ENCODE measurements around the gene TXNRD1. TPM values are rescaled to one million over a fixed set of nuclear protein-coding genes. Genes with fewer than 3 reads are reported as not detected.
A peak's percentile ranks its signal among the peaks of the same experiment; 100 is the strongest.

The TXNRD1 gene
- total RNA-seq, 4 donors from 2014 or later = 33.1 to 52.1 (median 39.4) TPM

- Histone ChIP-seq H3K4me1 (peaks cover 8% of the 10 kb centered on the region), H3K9me3 (no peaks in the 10 kb centered on the region), H3K27me3 (no peaks in the 10 kb centered on the region), H3K4me3 (no peak overlapping the region), H3K36me3 (no peaks in the 10 kb centered on the region), H3K27ac (no peak overlapping the region)
- 49% methylated on average over 2 of the region's 2 CpGs for WGBS
- no peak for TF ChIP-seq POLR2AphosphoS5 (IDR thresholded peaks at IDR 0.05)
- no peak for TF ChIP-seq EP300 (IDR thresholded peaks at IDR 0.05)
- TF ChIP-seq CTCF (IDR thresholded peaks at IDR 0.05) = no peak
- TF ChIP-seq POLR2A (IDR thresholded peaks at IDR 0.05) = no peak
- no peak for DNase-seq (ENCODE audit: low spot score in 2 of 2)
Measured at GRCh38 chr12:104381341-104381730, 165.8 kb downstream of the TXNRD1 start.

GRCh38 chr12:104381731-104382480 lies 166.3 kb downstream of the TXNRD1 start:
- peak; percentile 85 to 87 for DNase-seq (ENCODE audit: low spot score in 2 of 2)
- no peaks in the 10 kb centered on the region for H3K9me3 ChIP-seq
- WGBS = 22% methylated on average over 16 of the region's 18 CpGs
- no peaks in the 10 kb centered on the region for H3K36me3 ChIP-seq
- peaks cover 8% of the 10 kb centered on the region for H3K4me1 ChIP-seq
- H3K27me3 ChIP-seq = no peaks in the 10 kb centered on the region
- no peak overlapping the region for H3K4me3 ChIP-seq
- H3K27ac ChIP-seq = no peak overlapping the region
- peak; percentile 89 to 91 for TF ChIP-seq CTCF (IDR thresholded peaks at IDR 0.05)
- no peak for TF ChIP-seq POLR2A (IDR thresholded peaks at IDR 0.05)

- peak in 1 of 2 donors; percentile 20 for DNase-seq (ENCODE audit: low spot score in 2 of 2)
- H3K27ac ChIP-seq = no peak overlapping the region
- no peaks in the 10 kb centered on the region for H3K9me3 ChIP-seq
- H3K4me1 ChIP-seq = peaks cover 8% of the 10 kb centered on the region
- 83% methylated on average over 6 of the region's 6 CpGs for WGBS
- no peak overlapping the region for H3K4me3 ChIP-seq
- H3K27me3 ChIP-seq = no peaks in the 10 kb centered on the region
- no peak for TF ChIP-seq EP300 (IDR thresholded peaks at IDR 0.05)
- TF ChIP-seq POLR2AphosphoS5 (IDR thresholded peaks at IDR 0.05) = no peak
- TF ChIP-seq CTCF (IDR thresholded peaks at IDR 0.05) = no peak
- TF ChIP-seq POLR2A (IDR thresholded peaks at IDR 0.05) = no peak
- H3K36me3 ChIP-seq = no peaks in the 10 kb centered on the region
Measured at GRCh38 chr12:104384141-104384880, 168.7 kb downstream of the TXNRD1 start.

- DNase-seq (ENCODE audit: low spot score in 2 of 2) = peak in 1 of 2 donors; percentile 15
- Histone ChIP-seq H3K36me3 (no peaks in the 10 kb centered on the region), H3K27ac (no peak overlapping the region), H3K4me1 (peaks cover 8% of the 10 kb centered on the region), H3K27me3 (no peaks in the 10 kb centered on the region), H3K9me3 (no peaks in the 10 kb centered on the region), H3K4me3 (no peak overlapping the region)
- TF ChIP-seq POLR2A (IDR thresholded peaks at IDR 0.05) (no peak), EP300 (IDR thresholded peaks at IDR 0.05) (no peak), POLR2AphosphoS5 (IDR thresholded peaks at IDR 0.05) (no peak), CTCF (IDR thresholded peaks at IDR 0.05) (no peak)
- 80% methylated on average over 1 of the region's 1 CpG for WGBS
Measured at GRCh38 chr12:104385510-104385909, 169.9 kb downstream of the TXNRD1 start.

- H3K36me3 ChIP-seq = no peaks in the 10 kb centered on the region
- no peak overlapping the region for H3K4me3 ChIP-seq
- peak in 1 of 2 donors; percentile 16 for DNase-seq (ENCODE audit: low spot score in 2 of 2)
- peaks cover 8% of the 10 kb centered on the region for H3K4me1 ChIP-seq
- H3K9me3 ChIP-seq = no peaks in the 10 kb centered on the region
- H3K27me3 ChIP-seq = no peaks in the 10 kb centered on the region
- 95% methylated on average over 3 of the region's 3 CpGs for WGBS
- H3K27ac ChIP-seq = no peak overlapping the region
- TF ChIP-seq EP300 (IDR thresholded peaks at IDR 0.05) (no peak), CTCF (IDR thresholded peaks at IDR 0.05) (no peak), POLR2AphosphoS5 (IDR thresholded peaks at IDR 0.05) (no peak), POLR2A (IDR thresholded peaks at IDR 0.05) (no peak)
Measured at GRCh38 chr12:104386461-104386860, 170.9 kb downstream of the TXNRD1 start.
